GM12892 (cell line): ENCODE results near the gene LSM3.

Experiments used
- POLR2A ChIP-seq: IDR thresholded peaks from 2 replicates; pipeline ENCODE4 v1.6.1; 2011; ENCODE audit warnings: low read depth, low read length, control low read depth
- POLR2AphosphoS5 ChIP-seq: IDR thresholded peaks from 2 replicates; pipeline ENCODE4 v1.6.1; 2011; ENCODE audit warnings: low read depth, low read length, control low read depth
- TAF1 ChIP-seq: IDR thresholded peaks from 2 replicates; pipeline ENCODE4 v1.6.1; 2011; ENCODE audit warnings: low read depth, mild to moderate bottlenecking, control low read depth, low read length, borderline replicate concordance

DNA sequence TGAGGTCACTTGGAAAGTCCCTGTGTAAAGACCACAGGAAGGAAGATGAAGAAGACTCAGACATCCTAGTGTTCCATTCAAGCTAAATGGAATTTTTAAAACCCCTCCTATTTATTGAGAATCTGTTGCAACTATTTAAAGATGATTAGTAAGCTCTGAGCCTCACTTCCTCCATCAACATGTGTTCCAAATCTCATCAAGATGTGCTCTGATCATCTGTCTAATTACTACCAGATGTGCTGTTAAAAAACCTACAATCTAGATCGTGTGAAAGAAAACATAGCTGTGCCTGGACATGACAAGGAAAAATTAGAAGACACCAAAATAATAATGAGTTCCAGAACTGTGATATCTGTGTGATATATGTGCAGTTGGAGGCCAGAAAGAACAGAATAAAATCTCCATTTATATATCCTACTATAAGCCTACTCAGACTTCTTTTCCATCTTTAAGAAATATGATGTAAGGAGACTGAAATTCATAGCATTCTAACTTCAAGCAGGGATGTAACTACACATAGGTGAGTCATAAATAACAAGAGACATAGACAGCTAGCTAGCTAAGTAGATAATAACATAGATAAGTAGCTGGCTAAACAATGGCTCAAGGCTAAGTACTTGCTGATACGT lies 8.0 kb upstream of the LSM3 start:
- TF ChIP-seq TAF1 (no peak), POLR2A (no peak), POLR2AphosphoS5 (no peak)
